ENCODE data around the gene ADAMTSL3.

DNA sequence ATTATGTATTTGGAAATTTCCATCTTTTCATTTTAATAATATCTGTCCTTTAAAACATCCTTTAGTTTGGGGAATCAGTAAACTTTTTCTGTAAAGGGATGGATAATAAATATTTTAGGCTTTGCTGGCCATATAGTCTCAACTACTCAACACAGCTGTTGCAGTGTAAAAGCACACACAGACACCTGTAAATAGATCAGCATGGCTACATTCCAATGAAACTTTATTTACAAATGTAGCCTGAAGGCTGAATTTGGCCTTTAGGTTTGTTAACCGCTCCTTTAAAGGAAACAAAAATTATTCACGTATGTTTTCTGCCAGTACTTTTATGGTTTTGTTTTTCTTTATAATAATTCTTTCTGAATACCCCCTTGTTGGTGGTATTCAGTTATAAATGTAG, 184.8 kb downstream of the ADAMTSL3 start:
- TF ChIP-seq, protein P1, sequence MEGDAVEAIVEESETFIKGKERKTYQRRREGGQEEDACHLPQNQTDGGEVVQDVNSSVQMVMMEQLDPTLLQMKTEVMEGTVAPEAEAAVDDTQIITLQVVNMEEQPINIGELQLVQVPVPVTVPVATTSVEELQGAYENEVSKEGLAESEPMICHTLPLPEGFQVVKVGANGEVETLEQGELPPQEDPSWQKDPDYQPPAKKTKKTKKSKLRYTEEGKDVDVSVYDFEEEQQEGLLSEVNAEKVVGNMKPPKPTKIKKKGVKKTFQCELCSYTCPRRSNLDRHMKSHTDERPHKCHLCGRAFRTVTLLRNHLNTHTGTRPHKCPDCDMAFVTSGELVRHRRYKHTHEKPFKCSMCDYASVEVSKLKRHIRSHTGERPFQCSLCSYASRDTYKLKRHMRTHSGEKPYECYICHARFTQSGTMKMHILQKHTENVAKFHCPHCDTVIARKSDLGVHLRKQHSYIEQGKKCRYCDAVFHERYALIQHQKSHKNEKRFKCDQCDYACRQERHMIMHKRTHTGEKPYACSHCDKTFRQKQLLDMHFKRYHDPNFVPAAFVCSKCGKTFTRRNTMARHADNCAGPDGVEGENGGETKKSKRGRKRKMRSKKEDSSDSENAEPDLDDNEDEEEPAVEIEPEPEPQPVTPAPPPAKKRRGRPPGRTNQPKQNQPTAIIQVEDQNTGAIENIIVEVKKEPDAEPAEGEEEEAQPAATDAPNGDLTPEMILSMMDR (conservative IDR thresholded peaks at IDR 0.05), result no peak
- TF ChIP-seq ZFX (IDR thresholded peaks at IDR 0.05), result no peak

All from C4-2B (cell line).